H9 (cell line): ENCODE data around the gene STT3B. TPM values are rescaled to one million over a fixed set of nuclear protein-coding genes. Genes with fewer than 3 reads are reported as not detected.

Experiments used
- DNase-seq: peaks from one replicate; pipeline ENCODE4 v3.0.0-alpha.2; 2017
- H2AFZ ChIP-seq: one replicate; pipeline ENCODE4 v1.6.1; 2013; ENCODE audit warnings: mild to moderate bottlenecking, low read length, control low read depth, moderate library complexity
- H2AK5ac ChIP-seq: 2 replicates; pipeline ENCODE4 v1.6.1; 2013; ENCODE audit warnings: low read length, control low read depth, mixed read lengths; ENCODE audit not compliant: insufficient read length
- H2BK120ac ChIP-seq: one replicate; pipeline ENCODE4 v1.6.1; 2013; ENCODE audit warnings: low read depth, mild to moderate bottlenecking, low read length, control low read depth, inconsistent platforms; ENCODE audit not compliant: poor library complexity, severe bottlenecking
- H2BK12ac ChIP-seq: 2 replicates; pipeline ENCODE4 v1.6.1; 2013; ENCODE audit warnings: low read length, control low read depth, mixed read lengths, low read depth; ENCODE audit not compliant: insufficient read length
- H2BK15ac ChIP-seq: 2 replicates; pipeline ENCODE4 v1.6.1; 2013; ENCODE audit warnings: low read depth, low read length, control low read depth
- H2BK20ac ChIP-seq: one replicate; pipeline ENCODE4 v1.6.1; 2013; ENCODE audit warnings: low read depth, mild to moderate bottlenecking, low read length, control low read depth, inconsistent platforms; ENCODE audit not compliant: poor library complexity, severe bottlenecking
- H2BK5ac ChIP-seq: 2 replicates; pipeline ENCODE4 v1.6.1; 2013; ENCODE audit warnings: low read length, control low read depth, mixed read lengths; ENCODE audit not compliant: insufficient read length
- H3K14ac ChIP-seq: 2 replicates; pipeline ENCODE4 v1.6.1; 2013; ENCODE audit warnings: low read length, control low read depth; ENCODE audit not compliant: insufficient read depth
- H3K18ac ChIP-seq: 2 replicates; pipeline ENCODE4 v1.6.1; 2013; ENCODE audit warnings: low read depth, mild to moderate bottlenecking, mixed read lengths, low read length, control low read depth; ENCODE audit not compliant: insufficient read length
- H3K23ac ChIP-seq: 2 replicates; pipeline ENCODE4 v1.6.1; 2013; ENCODE audit warnings: low read length, control low read depth, mixed read lengths, low read depth; ENCODE audit not compliant: insufficient read length
- H3K23me2 ChIP-seq: 2 replicates; pipeline ENCODE4 v1.6.1; 2013; ENCODE audit warnings: low read depth, mild to moderate bottlenecking, mixed read lengths, low read length, control low read depth; ENCODE audit not compliant: insufficient read length, poor library complexity, severe bottlenecking
- H3K27ac ChIP-seq: 2 replicates; pipeline ENCODE4 v1.5.1; 2013; ENCODE audit warnings: low read length, control low read depth, mixed read lengths, low read depth; ENCODE audit not compliant: insufficient read length
- H3K27me3 ChIP-seq: 2 replicates; pipeline ENCODE4 v1.6.1; 2013; ENCODE audit warnings: low read length, control low read depth, inconsistent platforms; ENCODE audit not compliant: insufficient read depth
- H3K4ac ChIP-seq: 2 replicates; pipeline ENCODE4 v1.6.1; 2013; ENCODE audit warnings: low read depth, mild to moderate bottlenecking, control low read depth, inconsistent platforms, low read length, moderate library complexity
- H3K4me1 ChIP-seq: 2 replicates; pipeline ENCODE4 v1.6.1; 2013; ENCODE audit warnings: low read length, control low read depth, inconsistent platforms; ENCODE audit not compliant: insufficient read depth
- H3K4me2 ChIP-seq: 2 replicates; pipeline ENCODE4 v1.6.1; 2013; ENCODE audit warnings: low read length, control low read depth, mixed read lengths; ENCODE audit not compliant: insufficient read length, insufficient read depth
- H3K56ac ChIP-seq: 2 replicates; pipeline ENCODE4 v1.6.1; 2013; ENCODE audit warnings: low read depth, mild to moderate bottlenecking, mixed read lengths, low read length, control low read depth; ENCODE audit not compliant: insufficient read length
- H3K79me1 ChIP-seq: 2 replicates; pipeline ENCODE4 v1.6.1; 2013; ENCODE audit warnings: low read depth, mild to moderate bottlenecking, moderate library complexity, low read length, control low read depth, inconsistent platforms; ENCODE audit not compliant: insufficient read depth, poor library complexity, severe bottlenecking
- H3K79me2 ChIP-seq: 2 replicates; pipeline ENCODE4 v1.6.1; 2013; ENCODE audit warnings: low read length, control low read depth, inconsistent platforms; ENCODE audit not compliant: insufficient read depth
- H3K9ac ChIP-seq: 2 replicates; pipeline ENCODE4 v1.6.1; 2013; ENCODE audit warnings: low read length, control low read depth, mixed read lengths; ENCODE audit not compliant: insufficient read length; ENCODE audit errors: extremely low read depth
- H3K9me3 ChIP-seq: one replicate; pipeline ENCODE4 v1.6.1; 2013; ENCODE audit warnings: low read depth, low read length, inconsistent platforms; ENCODE audit not compliant: control insufficient read depth
- H3T11ph ChIP-seq: one replicate; pipeline ENCODE4 v1.6.1; 2013; ENCODE audit warnings: mild to moderate bottlenecking, low read length, control low read depth, inconsistent platforms
- H4K20me1 ChIP-seq: one replicate; pipeline ENCODE4 v1.6.1; 2013; ENCODE audit not compliant: control insufficient read depth, insufficient read length, insufficient read depth
- H4K5ac ChIP-seq: 2 replicates; pipeline ENCODE4 v1.6.1; 2013; ENCODE audit warnings: low read depth, mild to moderate bottlenecking, mixed read lengths, low read length, control low read depth; ENCODE audit not compliant: insufficient read length
- H4K8ac ChIP-seq: replicated peaks from 2 replicates; pipeline ENCODE4 v1.6.1; 2013; ENCODE audit warnings: low read length, control low read depth, mixed read lengths, low read depth; ENCODE audit not compliant: insufficient read length
- H4K91ac ChIP-seq: 2 replicates; pipeline ENCODE4 v1.6.1; 2013; ENCODE audit warnings: low read depth, mild to moderate bottlenecking, moderate library complexity, mixed read lengths, low read length, control low read depth; ENCODE audit not compliant: insufficient read length
- H3K27ac Mint-ChIP-seq, 3 experiments: 2 replicates in 2 of 3; 3 replicates in 1 of 3; pipeline ENCODE4 v1.8.0; 2020 to 2021; ENCODE audit warnings: mixed read lengths in 3 of 3, mild to moderate bottlenecking in 1 of 3, moderate library complexity in 1 of 3
- H3K27me3 Mint-ChIP-seq: 2 replicates; pipeline ENCODE4 v1.8.0; 2021; ENCODE audit warnings: low read depth, mild to moderate bottlenecking, moderate library complexity, mixed read lengths
- H3K36me3 Mint-ChIP-seq, 3 experiments: 2 replicates in 2 of 3; 3 replicates in 1 of 3; pipeline ENCODE4 v1.8.0; 2020 to 2021; ENCODE audit warnings: low read depth in 3 of 3, mixed read lengths in 3 of 3; ENCODE audit not compliant: insufficient read depth in 1 of 3
- H3K4me1 Mint-ChIP-seq, 2 experiments: 2 replicates each; pipeline ENCODE4 v1.8.0; 2020; ENCODE audit warnings: mixed read lengths in 2 of 2
- H3K4me3 Mint-ChIP-seq, 2 experiments: 2 replicates in 1 of 2; 3 replicates in 1 of 2; pipeline ENCODE4 v1.8.0; 2020 to 2021; ENCODE audit warnings: mild to moderate bottlenecking in 2 of 2, mixed read lengths in 2 of 2, moderate library complexity in 1 of 2
- H3K9me3 Mint-ChIP-seq, 2 experiments: 2 replicates in 1 of 2; 3 replicates in 1 of 2; pipeline ENCODE4 v1.8.0; 2020; ENCODE audit warnings: mild to moderate bottlenecking in 2 of 2, mixed read lengths in 2 of 2, moderate library complexity in 1 of 2
- CTCF ChIP-seq: fragments of 200-600 bp; sonication (generic); conservative IDR thresholded peaks from 3 replicates; pipeline ENCODE4 v1.8.0; 2021; ENCODE audit warnings: antibody characterized with exemption, mild to moderate bottlenecking
- WGBS: extraction: QIAGEN DNeasy Blood & Tissue Kit; methylation state at CpG from one replicate; pipeline ENCODE4 v1.1.7; 2013; ENCODE audit warnings: missing lambda C conversion rate, low lambda C conversion rate, mixed read lengths; ENCODE audit not compliant: insufficient read length; ENCODE audit errors: extremely low coverage; 5-methylcytosine and 5-hydroxymethylcytosine counted together
- total RNA-seq: library from RNA; stranded (reverse); gene quantifications from 2 replicates; pipeline ENCODE4 v1.2.1, GENCODE V29; 2021

STT3B gene
- total RNA-seq, 1 experiment from 2014 or later: 79.9 TPM

GRCh38 chr3:31533169-31534064, 692 bp downstream of the STT3B start:
- Histone ChIP-seq H2BK120ac (no peak overlapping the region), H3K23ac (no peak overlapping the region), H3K27me3 (no peaks in the 10 kb centered on the region), H4K5ac (no peak overlapping the region), H3K56ac (no peak overlapping the region), H3K9ac (peak overlapping the region; percentile 91), H3K23me2 (peaks cover 11% of the 10 kb centered on the region), H2AK5ac (no peak overlapping the region), H2BK12ac (no peak overlapping the region), H3K4me2 (peak overlapping the region; percentile 97), H2BK5ac (no peak overlapping the region), H4K91ac (no peak overlapping the region), H3K79me1 (no peaks in the 10 kb centered on the region), H2AFZ (no peak overlapping the region), H3T11ph (no peak overlapping the region), H3K9me3 (no peaks in the 10 kb centered on the region), H3K27ac (peak overlapping the region; percentile 12), H4K20me1 (no peaks in the 10 kb centered on the region), H4K8ac (no peak overlapping the region), H3K18ac (peak overlapping the region; percentile 82), H3K4me1 (peaks cover 4% of the 10 kb centered on the region; the same call in 1 of the 2 replicates), H2BK20ac (no peak overlapping the region), H3K4ac (no peak overlapping the region), H2BK15ac (no peak overlapping the region), H3K14ac (peak overlapping the region; percentile 91), H3K79me2 (peaks cover 16% of the 10 kb centered on the region; the same call in 1 of the 2 replicates)
- peak; percentile 40 for DNase-seq
- peak overlapping the region in 1 of 2 experiments; percentile 98; a peak in 4 of 5 replicates for H3K4me3 Mint-ChIP-seq
- no peaks in the 10 kb centered on the region for H3K27me3 Mint-ChIP-seq
- peak; percentile 38 for TF ChIP-seq CTCF
- WGBS: no CpG with 5 or more reads among the region's 81 CpGs
- peak overlapping the region in 2 of 3 experiments; percentile 85 to 93; a peak in 4 of 7 replicates for H3K27ac Mint-ChIP-seq
- H3K4me1 Mint-ChIP-seq: peaks cover 37 to 39% of the 10 kb centered on the region in 2 experiments
- no peaks in the 10 kb centered on the region; a peak in 1 of 5 replicates for H3K9me3 Mint-ChIP-seq
- no peaks in the 10 kb centered on the region; a peak in 1 of 7 replicates for H3K36me3 Mint-ChIP-seq
